ENCODE measurements around the gene C16orf54.
"Not testable (repeated sequence)": the region's sequence is repeated elsewhere in the genome, so short reads cannot be mapped to it uniquely, and the experiment has no call there.

C16orf54 gene

GRCh38 chr16:29697391-29697790, 48.4 kb downstream of the C16orf54 start:
- H3K4me3 ChIP-seq (ENCODE audit: severe bottlenecking), result no peak overlapping the region
- no peaks in the 10 kb centered on the region for H3K9me3 ChIP-seq (ENCODE audit: severe bottlenecking)
- DNase-seq (ENCODE audit: low spot score) (no peak), ATAC-seq (ENCODE audit: low read depth) (no peak)
- TF ChIP-seq, protein P1, sequence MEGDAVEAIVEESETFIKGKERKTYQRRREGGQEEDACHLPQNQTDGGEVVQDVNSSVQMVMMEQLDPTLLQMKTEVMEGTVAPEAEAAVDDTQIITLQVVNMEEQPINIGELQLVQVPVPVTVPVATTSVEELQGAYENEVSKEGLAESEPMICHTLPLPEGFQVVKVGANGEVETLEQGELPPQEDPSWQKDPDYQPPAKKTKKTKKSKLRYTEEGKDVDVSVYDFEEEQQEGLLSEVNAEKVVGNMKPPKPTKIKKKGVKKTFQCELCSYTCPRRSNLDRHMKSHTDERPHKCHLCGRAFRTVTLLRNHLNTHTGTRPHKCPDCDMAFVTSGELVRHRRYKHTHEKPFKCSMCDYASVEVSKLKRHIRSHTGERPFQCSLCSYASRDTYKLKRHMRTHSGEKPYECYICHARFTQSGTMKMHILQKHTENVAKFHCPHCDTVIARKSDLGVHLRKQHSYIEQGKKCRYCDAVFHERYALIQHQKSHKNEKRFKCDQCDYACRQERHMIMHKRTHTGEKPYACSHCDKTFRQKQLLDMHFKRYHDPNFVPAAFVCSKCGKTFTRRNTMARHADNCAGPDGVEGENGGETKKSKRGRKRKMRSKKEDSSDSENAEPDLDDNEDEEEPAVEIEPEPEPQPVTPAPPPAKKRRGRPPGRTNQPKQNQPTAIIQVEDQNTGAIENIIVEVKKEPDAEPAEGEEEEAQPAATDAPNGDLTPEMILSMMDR (IDR thresholded peaks at IDR 0.05; ENCODE audit: poor library complexity, severe bottlenecking), result no peak
- no peaks in the 10 kb centered on the region for H3K27me3 ChIP-seq (ENCODE audit: insufficient read depth, poor library complexity, severe bottlenecking)
- H3K4me1 ChIP-seq (ENCODE audit: insufficient read depth, poor library complexity, severe bottlenecking), result no peaks in the 10 kb centered on the region
- no peaks in the 10 kb centered on the region for H3K36me3 ChIP-seq (ENCODE audit: low read depth)
- H3K27ac ChIP-seq (ENCODE audit: poor library complexity, severe bottlenecking), result no peak overlapping the region

- DNase-seq (ENCODE audit: low spot score), result no peak
- H3K27me3 ChIP-seq (ENCODE audit: insufficient read depth, poor library complexity, severe bottlenecking), result no peaks in the 10 kb centered on the region
- no peak for ATAC-seq (ENCODE audit: low read depth)
- no peaks in the 10 kb centered on the region for H3K36me3 ChIP-seq (ENCODE audit: low read depth)
- H3K4me3 ChIP-seq (ENCODE audit: severe bottlenecking), result no peak overlapping the region
- H3K9me3 ChIP-seq (ENCODE audit: severe bottlenecking), result no peaks in the 10 kb centered on the region
- TF ChIP-seq, protein P1 (IDR thresholded peaks at IDR 0.05; ENCODE audit: poor library complexity, severe bottlenecking), result no peak
- H3K4me1 ChIP-seq (ENCODE audit: insufficient read depth, poor library complexity, severe bottlenecking), result no peaks in the 10 kb centered on the region
- no peak overlapping the region for H3K27ac ChIP-seq (ENCODE audit: poor library complexity, severe bottlenecking)
Observed at GRCh38 chr16:29696881-29697331, 48.9 kb downstream of the C16orf54 start.

DNA sequence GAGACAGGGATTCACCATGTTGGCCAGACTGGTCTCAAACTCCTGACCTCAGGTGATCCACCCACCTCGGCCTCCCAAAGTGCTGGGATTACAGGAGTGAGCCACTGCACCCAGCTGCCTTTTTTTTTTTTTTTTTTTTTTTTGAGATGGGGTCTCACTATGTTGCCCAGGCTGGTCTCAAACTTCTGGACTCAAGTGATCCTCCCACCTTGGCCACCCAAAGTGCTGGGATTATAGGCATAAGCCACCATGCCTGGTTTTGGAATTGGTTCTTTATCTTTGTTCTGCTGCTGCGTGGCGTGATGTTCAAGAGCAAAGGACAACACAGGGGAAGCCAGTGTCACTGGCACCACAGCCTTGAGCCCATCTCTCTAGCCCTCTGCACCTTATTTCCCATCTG, 50.1 kb downstream of the C16orf54 start:
- ATAC-seq (ENCODE audit: low read depth); H3K27me3 ChIP-seq (ENCODE audit: insufficient read depth, poor library complexity, severe bottlenecking); H3K4me1 ChIP-seq (ENCODE audit: insufficient read depth, poor library complexity, severe bottlenecking); H3K9me3 ChIP-seq (ENCODE audit: severe bottlenecking); H3K36me3 ChIP-seq (ENCODE audit: low read depth); H3K27ac ChIP-seq (ENCODE audit: poor library complexity, severe bottlenecking); H3K4me3 ChIP-seq (ENCODE audit: severe bottlenecking); DNase-seq (ENCODE audit: low spot score): not testable (repeated sequence)

GRCh38 chr16:29694384-29695195, 51.2 kb downstream of the C16orf54 start:
- ATAC-seq (ENCODE audit: low read depth) (no peak), DNase-seq (ENCODE audit: low spot score) (no peak)
- H3K4me1 ChIP-seq (ENCODE audit: insufficient read depth, poor library complexity, severe bottlenecking), result no peaks in the 10 kb centered on the region
- H3K9me3 ChIP-seq (ENCODE audit: severe bottlenecking), result no peaks in the 10 kb centered on the region
- TF ChIP-seq, protein P1 (IDR thresholded peaks at IDR 0.05; ENCODE audit: poor library complexity, severe bottlenecking), result no peak
- H3K36me3 ChIP-seq (ENCODE audit: low read depth), result no peaks in the 10 kb centered on the region
- no peak overlapping the region for H3K27ac ChIP-seq (ENCODE audit: poor library complexity, severe bottlenecking)
- H3K27me3 ChIP-seq (ENCODE audit: insufficient read depth, poor library complexity, severe bottlenecking), result no peaks in the 10 kb centered on the region
- H3K4me3 ChIP-seq (ENCODE audit: severe bottlenecking), result no peak overlapping the region

DNA sequence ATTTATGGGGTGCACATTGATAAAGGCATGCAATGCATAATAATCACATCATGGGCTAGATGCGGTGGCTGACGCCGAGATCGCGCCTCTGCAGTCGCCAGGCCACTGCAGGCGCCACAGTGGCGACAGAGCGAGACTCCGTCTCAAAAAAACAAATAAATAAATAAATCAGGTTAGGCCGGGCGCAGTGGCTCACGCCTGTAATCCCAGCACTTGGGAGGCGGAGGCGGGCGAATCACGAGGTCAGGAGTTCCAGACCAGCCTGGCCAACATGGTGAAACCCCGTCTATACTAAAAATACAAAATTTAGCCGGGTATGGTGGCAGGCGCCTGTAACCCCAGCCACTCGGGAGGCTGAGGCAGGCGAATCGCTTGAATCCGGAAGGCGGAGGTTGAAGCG, 53.2 kb downstream of the C16orf54 start:
- ATAC-seq (ENCODE audit: low read depth); H3K36me3 ChIP-seq (ENCODE audit: low read depth); H3K4me1 ChIP-seq (ENCODE audit: insufficient read depth, poor library complexity, severe bottlenecking); H3K4me3 ChIP-seq (ENCODE audit: severe bottlenecking); DNase-seq (ENCODE audit: low spot score); H3K27me3 ChIP-seq (ENCODE audit: insufficient read depth, poor library complexity, severe bottlenecking); H3K27ac ChIP-seq (ENCODE audit: poor library complexity, severe bottlenecking); H3K9me3 ChIP-seq (ENCODE audit: severe bottlenecking): not testable (repeated sequence)
